ENCODE results near the gene GPR158.

- TF ChIP-seq CTCF (IDR thresholded peaks at IDR 0.05; ENCODE audit: control extremely low read depth in 1 of 3, insufficient read depth in 1 of 3, low read depth in 1 of 3, low read length in 3 of 3) (no peak), EP300 (IDR thresholded peaks at IDR 0.05; ENCODE audit: borderline replicate concordance in 1 of 2, low read depth in 2 of 2, low read length in 2 of 2) (no peak), POLR2AphosphoS5 (IDR thresholded peaks at IDR 0.05; ENCODE audit: low read depth, low read length) (no peak)
Observed at GRCh38 chr10:25531457-25532061, 356.8 kb downstream of the GPR158 start.
